CD4-positive, alpha-beta T cell treated with Interleukin-6 at 100 ng/mL for 8 hours (primary cell): ENCODE results near the gene PLD5.
"Not testable (repeated sequence)": the region's sequence is repeated elsewhere in the genome, so short reads cannot be mapped to it uniquely, and the experiment has no call there.

Source experiments
- DNase-seq: peaks from one replicate; pipeline ENCODE4 v3.0.0-alpha.2; 2020; ENCODE audit warnings: mixed read lengths, low spot score

Gene PLD5

DNA sequence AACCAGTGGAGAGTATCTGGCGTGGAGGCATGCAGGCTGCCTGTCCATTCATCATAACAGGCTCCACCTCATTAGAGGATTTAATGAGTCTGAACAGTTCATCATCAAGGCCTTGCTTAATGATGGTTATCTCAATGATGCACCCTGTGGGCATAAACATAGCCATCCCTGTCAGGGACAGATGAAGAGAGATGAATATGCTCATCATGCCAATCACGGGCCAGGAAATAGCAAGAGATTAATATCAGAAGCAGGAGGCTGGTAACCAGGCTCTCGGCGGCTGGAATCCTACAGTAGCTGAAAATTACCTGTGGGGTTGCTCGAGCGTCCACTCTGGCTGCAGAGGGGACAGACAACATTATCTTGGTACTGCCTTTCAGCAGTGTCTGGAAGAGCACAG lies 247.7 kb downstream of the PLD5 start:
- DNase-seq, result not testable (repeated sequence)

DNA sequence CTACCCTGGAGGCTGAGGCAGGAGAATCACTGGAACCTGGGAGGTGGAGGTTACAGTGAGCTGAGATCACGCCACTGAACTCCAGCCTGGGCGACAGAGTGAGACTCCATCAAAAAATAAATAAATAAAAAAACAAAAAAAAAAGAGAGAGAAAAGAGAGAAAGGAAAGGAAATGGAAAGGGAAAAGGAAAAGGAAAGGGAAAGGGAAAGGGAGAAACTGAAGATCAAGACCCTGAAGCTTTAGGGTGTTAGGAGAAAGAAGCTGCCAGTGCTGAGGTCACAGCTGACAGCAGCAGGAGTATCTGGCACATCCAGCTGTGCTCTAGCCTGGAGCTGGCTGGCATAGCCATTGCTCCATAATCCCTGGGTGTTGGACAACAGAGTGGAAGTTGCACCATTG lies 257.5 kb downstream of the PLD5 start:
- not testable (repeated sequence) for DNase-seq

DNA sequence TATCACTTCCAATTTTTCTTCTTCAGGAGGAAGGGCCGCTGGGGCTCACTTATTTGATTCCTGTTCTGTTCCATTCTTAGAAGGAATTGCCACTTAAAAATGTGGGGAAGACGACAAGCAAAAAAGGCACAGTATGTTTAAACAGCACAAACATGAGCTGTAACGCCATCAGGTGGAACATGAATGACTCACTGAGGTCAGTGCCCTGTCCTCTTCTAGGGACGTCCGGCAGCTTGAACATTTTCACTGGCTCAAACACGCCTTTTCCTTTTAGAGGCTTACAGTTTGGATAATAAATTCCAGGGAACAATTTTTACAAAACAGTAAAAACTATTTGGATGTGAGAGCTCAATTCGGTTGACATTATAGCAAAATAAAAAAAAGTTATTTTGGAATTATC lies 260.1 kb downstream of the PLD5 start:
- DNase-seq, result not testable (repeated sequence)

DNA sequence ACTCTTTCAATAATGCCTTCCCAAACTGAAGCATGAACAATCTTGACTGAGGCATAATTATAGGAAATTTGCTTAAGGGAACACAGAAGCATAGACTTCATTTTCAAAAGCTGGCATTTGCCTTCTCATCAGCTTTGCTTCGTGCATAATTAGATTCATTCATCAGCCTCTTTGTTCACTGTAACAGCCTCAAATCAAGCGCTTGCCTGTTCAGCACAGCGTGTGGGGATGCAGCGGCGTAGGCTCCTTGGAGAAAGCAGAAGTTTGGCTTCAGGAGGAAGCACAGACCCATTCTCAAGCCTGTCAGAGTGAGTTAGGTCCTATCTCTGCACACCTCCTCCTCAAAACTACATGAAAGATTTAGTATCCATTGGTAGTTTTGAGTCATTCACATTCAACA lies 279.2 kb downstream of the PLD5 start:
- no peak for DNase-seq

DNA sequence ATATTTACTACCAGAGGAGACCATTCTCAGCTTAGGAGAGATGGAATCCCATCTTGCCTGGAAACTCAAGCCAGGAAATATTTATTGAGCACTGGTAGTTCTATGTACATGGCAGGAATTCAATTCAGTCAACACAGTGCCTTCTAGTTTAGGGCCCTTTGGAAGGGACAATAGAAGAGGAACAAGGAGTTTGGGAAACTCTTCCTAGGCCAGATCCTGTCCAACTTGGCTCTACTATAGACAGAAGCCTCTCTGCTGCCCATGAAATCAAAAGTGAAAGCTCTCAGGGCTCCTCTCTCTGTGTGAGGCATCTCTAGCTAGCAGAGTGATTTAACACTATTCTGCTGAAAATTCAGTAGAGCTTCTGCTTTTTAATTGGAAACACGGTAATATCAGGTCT lies 281.0 kb downstream of the PLD5 start:
- no peak for DNase-seq

DNA sequence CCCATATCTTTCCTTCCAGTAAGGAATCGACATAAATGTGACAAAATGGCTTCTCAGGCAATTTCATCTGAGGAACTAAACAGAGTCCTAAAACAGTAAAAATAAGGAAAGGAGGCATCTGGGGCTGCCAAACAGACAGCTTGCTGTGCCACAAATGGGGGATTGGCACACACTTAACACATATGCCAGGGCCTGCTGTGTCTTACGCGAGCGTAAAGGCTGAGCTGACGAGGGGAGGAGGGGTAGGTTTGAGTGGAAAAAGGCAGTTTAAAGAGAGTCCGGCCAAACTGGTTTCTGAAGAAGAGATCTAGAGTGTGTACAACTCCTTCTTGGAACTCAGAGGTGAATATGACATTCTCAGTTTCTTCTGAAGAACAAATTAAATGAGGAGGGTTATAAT lies 281.5 kb downstream of the PLD5 start:
- DNase-seq, result no peak

DNA sequence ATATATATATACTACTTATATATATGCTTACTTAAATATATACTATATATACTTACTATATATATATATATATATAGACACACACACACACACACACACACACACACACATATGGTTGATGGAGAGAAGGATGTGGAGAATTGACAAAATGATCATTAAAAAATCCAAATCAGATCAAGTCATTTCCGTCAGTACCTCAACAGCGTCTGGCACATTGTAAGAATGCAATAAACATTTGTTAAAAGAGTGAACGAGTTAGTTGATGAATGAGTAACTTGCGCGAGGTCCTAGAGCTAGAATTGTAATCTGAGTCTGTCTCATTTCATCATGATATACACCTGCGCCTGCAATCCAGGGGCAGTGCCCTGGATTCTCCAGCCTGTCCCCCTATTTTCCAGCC lies 282.6 kb downstream of the PLD5 start:
- DNase-seq, result no peak

DNA sequence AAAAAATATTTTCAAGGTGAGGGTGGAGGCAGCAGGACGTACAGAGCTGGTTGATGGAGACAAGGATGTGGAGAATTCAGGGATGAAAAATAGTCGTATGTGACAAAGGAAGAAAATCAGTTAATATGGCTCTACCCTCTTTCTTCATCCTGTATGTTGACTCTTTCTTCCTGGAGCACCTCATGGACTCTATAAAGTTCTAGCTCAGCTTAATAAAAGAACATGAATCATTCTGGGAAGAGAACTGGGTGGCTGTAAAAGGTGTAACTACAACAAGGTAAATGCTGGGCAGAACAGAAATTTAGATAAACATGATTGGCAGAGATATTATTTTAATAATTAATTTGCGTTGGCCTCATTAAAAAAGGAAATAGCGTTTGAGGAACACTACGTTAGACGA lies 283.8 kb downstream of the PLD5 start:
- DNase-seq, result no peak

DNA sequence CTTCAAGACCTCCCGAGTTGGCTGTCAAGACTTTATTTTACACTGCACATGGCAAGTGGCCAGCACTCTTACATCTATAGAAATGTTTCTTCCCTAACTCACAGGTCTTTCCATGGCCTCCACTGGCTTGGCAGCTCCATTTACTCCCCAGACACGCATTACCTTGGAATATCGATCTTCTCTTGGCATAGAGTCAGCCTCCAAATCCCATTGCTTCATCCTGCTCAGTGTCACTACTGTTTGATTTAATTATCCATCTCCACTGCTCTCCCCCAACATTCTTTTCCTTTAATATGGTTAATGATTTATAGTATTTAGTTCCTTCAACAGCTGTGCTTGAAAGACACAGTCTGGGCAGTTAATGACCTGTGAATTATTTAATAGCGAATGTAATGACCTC lies 284.4 kb downstream of the PLD5 start:
- DNase-seq, result no peak

DNA sequence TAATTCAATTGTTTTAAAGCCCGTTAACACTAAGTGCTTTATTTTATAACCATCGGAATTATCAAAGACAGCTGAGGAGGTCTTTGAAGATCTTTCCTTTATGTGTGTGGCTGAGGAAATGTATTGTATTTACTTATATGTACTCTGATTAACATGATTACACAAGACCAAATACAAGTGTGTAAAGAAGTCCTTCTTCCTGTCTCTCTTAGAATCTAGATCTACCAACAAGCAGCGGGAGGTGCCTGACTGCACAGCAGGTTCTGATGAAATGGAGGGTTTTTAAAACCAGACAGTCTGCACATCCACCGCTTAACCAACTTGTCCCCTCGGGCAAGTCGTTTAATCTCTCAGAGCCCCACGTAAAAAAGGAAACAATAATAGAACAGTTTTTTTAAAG lies 285.1 kb downstream of the PLD5 start:
- no peak for DNase-seq

DNA sequence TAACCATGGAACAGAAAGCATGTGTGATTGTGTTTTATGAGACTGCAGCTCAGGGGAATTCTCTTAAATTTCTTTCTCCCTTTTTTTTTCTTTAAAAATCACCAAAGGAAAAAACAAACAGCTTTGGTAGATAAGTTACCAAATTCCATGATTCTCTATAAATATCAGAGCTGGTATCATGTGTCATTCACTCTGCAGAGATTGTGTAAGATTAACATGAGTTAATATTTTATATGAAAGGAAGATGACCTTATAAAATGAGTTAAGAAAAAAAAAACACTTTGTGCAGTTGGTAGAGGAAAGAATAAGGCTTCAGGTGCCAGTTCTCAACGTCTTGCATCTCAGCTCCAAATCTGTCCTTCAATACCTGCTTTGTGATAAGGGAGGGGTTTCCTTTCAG lies 287.4 kb downstream of the PLD5 start:
- no peak for DNase-seq

DNA sequence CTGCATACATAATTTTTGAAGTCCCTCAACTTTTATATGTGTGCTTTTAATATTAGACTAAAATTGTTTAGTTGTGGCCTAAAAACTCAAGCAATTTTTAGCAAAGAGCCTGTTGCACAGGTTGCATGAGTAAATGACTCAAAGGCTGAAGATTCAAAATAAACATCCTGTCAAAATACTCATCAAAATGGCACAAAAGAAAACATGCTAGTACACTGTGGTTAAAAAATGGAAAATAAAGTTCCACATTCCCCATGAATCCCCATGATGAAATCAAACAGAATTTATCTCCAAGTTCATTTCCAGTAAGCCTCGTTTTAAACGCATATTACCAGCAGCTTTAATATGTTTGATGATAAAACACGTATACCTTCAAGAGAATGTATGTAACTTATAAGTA lies 295.5 kb downstream of the PLD5 start:
- DNase-seq, result no peak

DNA sequence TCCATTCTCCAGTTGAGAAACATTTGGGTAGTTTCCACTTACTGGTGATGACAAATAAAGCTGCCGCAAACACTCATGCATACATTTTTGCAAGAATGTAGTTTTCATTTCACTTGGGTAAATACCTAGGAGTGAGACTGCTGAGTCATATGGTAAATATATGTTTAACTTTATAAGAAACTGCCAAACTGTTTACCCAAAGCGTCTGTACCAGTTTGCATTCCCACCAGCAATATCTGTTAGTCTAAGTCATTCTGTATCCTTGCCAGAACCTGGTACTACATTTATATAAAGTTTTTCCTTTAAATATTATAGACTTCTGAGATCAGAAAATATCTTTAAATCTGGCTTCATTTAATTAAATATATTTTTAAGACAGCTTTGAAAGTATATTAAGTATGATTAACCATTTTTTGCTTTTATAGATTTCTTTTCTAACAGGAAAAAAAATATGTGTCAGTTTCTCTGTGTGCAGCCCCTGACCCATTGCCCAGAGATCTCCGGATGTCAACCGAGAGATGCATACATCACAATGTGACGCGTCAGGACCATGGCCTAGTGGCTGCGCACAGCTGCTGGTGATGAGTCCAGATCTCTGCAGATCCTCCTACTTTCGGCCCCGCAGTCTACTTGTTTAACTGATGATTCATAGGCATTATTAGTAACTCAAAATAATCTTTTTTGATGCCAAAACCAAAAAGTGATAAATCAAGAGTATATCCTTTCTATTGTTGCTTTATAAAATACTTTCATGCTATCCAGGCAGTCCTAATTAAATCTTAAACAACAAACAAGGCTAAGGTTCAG lies 298.5 kb downstream of the PLD5 start:
- DNase-seq, result no peak

DNA sequence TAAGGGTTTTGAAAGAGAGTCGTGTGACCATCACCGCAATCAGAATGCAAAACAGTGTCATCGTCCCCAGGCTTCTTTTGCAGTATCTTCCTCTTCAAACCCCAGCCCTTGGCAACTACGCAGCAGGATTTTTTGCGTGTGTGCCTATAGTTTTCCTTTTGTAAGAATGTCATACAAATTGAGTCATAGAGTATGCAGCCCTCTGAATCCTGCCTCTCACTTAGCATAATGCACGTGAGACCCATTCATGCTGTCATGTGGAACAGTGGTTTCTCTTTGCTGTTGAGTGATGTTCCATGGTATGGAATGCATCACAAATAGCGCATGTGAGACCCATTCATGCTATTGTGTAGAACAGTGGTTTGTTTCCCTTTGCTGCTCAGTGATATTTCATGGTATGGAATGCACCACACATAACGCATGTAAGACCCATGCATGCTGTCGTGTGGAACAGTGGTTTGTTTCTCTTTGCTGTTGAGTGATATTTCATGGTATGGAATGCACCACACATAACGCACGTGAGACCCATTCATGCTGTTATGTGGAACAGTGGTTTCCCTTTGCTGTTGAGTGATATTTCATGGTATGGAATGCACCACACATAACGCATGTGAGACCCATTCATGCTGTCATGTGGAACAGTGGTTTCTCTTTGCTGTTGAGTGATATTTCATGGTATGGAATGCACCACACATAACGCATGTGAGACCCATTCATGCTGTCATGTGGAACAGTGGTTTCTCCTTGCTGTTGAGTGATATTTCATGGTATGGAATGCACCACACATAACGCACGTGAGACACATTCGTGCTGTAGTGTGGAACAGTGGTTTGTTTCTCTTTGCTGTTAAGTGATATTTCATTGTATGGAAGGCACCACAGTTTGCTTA lies 299.4 kb downstream of the PLD5 start:
- DNase-seq, result not testable (repeated sequence)

DNA sequence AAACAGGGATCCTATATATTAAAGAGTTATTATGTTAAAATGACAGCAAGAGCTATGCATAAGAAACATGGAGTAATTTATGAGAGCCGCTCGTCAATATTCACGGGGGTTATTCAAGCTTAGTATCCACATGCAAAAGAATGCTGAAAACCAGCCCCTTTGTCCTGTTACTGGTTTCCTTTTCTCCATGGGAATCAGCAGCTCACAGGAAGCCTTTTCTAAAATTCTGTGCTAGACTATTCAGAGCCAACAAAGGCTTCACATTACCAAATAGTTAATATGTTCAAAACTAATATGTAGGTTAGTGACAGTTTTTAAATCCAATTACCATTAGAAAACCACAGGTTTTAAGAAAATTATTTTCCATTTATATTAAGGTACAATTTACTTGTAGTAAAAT lies 300.0 kb downstream of the PLD5 start:
- no peak for DNase-seq

DNA sequence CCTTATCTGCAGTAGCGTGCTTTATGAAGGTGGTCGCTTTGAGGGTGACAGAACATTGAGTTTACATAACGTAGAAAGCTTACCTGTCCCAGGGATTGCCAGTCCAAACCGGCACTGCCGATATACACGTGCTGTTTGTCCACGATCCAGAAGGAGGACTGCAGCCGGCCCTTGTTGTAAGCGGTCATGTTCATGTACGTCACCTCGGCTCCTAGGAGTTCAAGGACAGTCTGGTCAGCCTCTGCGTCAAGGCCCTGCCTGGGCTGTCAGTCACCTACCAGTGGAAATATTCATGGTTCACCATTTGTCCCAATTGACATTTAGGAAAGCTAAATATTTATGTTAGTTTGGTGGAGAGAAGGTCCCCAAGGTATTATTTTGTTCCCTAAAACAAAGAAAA lies 304.6 kb downstream of the PLD5 start:
- no peak for DNase-seq

DNA sequence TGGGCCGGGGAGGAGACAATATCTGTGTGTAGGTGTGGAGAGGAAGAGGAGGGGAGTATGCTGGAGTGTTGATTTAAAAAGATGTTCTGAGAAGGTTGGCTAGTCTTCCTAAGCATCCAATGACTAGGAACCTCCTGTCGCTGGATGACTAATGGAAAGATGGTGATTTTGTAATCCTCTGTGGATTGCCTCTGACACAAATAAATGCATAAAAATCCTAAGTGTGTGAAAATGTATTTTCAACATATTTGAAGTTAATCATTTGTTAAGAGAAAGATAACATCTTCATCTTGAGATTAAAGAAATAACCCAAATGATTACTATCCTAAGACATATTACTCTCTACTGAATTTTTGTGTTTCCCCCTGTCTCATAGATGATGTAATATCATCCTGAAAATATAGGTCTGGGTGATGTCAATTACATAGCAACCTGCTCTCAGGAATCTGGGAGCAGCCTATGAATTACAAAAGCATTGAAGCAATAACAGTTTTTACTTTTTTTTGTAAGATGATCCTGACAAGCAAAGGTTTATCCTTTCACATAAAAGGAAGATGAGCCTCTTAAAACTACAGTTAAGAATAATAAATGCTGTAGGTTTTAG lies 305.1 kb downstream of the PLD5 start:
- DNase-seq, result no peak

DNA sequence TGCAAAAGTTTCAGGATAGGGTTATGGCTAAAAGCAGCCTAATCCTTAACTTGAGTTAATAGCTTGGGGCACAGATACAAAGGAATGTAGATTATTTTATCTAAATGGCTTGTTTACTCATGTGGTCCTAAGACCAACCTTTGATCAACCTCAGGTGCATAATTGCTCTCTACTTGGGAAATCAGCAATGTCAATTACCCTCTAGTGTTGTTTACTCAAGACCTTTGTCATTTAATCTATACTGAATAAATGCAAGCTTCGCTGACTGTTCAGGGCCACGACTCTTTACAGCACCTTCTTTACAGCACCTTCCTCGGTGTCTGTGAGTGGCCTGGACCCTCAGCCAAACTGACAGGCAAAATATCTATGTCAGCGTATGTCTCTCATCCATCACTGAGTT lies 308.1 kb downstream of the PLD5 start:
- no peak for DNase-seq

DNA sequence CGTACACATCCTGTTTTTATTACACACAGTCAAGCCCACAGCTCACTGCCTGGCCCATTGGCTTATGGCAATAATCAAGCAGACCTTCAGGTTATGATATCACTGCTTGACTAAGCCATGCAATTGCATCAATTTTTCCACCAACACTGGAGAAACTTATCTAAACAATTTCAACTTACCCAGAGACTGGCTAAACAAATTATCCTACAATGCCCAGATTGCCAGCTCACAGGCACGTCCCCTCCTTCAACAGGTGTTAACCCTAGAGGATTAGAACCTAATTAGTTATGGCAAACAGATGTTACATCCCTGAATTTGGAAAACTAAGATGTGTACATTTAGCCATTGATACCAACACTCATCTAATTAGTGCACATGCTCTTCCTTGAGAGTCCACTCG lies 310.0 kb downstream of the PLD5 start:
- DNase-seq, result not testable (repeated sequence)

DNA sequence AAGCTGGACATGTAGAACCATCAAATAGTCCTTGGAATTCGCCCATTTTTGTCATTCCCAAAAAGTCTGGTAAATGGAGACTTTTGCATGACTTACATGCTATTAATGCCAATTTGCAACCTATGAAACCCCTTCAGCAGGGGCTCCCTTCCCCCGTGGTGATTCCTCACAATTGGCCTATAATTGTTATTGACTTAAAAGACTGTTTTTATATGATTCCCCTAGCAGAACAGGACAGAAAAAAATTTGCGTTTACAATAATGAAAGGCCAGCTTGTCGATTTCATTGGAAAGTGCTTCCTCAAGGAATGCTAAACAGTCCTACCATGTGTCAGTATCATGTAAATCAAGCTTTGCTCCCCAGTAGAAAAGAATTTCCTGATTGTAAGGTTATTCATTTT lies 311.5 kb downstream of the PLD5 start:
- DNase-seq, result not testable (repeated sequence)

DNA sequence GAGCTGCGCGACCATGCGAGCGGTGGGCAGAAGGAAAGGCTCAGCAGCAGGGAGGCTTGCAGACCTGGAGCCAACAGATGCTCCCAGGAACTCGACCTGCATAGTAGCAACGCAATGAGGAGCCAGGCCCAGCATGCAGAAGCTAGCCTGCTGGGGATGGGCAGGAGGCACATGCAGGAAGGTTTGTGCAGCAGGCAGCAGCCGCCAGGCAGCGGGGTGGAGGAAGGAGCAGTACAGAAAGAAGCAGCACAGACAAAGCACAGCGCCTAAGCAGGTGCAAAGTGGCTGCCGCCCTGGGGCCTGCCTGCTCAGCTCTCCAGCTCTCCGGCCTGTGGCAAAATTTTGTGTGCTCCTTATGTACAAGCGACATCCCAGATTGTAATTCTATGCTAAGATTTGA lies 312.1 kb downstream of the PLD5 start:
- no peak for DNase-seq

DNA sequence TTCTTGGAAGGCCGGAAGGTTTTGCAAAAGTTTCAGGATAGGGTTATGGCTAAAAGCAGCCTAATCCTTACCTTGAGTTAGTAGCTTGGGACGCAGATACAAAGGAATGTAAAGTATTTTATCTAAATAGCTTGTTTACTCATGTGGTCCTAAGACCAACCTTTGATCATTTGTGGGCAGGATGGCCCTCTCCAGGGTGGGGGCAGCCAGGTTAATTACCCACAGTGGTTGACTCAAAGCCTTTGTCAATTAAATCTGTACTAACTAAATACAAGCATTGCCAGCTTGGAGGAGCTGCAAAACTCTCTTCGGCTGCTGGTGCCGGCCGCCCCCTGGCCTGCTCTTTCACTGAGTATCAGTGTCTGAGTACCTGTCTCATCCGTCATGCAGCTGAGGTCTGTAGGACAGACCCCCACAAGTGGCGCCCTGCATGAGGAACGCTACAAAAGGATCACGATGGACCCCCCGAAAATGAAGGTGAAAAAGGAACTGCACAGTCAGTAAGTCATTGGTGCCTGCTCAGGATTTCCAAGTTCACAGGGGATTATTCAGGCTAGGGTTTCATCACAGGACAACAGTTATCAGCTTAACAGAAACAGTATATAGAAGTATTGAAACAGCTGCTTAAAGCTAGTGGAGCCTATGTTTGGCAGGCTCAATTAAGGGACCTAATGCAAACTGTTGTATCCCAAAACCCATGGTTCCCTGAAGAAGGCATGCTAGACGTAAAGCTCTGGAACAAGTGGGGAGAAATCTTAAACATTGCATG lies 313.1 kb downstream of the PLD5 start:
- no peak for DNase-seq
